Right atrium auricular region (tissue), 2 donors: ENCODE data around the gene ZNF45. TPM values are rescaled to one million over a fixed set of nuclear protein-coding genes. Genes with fewer than 3 reads are reported as not detected.
"Not testable (repeated sequence)": the region's sequence is repeated elsewhere in the genome, so short reads cannot be mapped to it uniquely, and the experiment has no call there.

Experiments
- DNase-seq: peaks from one replicate; pipeline ENCODE4 v3.0.0-alpha.2; 2019; ENCODE audit warnings: low spot score
- H3K27ac ChIP-seq, 2 donors: fragments of 200-600 bp; sonication (generic); 1 replicate in 1 of 2; 2 replicates in 1 of 2; pipeline ENCODE4 v1.5.1; 2016 to 2019
- H3K27me3 ChIP-seq, 2 donors: fragments of 200-600 bp; sonication (generic); one replicate each; pipeline versions ENCODE4 v1.5.1 to v1.6.0; 2017 to 2019
- H3K36me3 ChIP-seq: fragments of 200-600 bp; sonication (generic); one replicate; pipeline ENCODE4 v1.5.1; 2016
- H3K4me1 ChIP-seq, 2 donors: fragments of 200-600 bp; sonication (generic); one replicate each; pipeline versions ENCODE4 v1.5.1 to v1.6.0; 2017 to 2019
- H3K4me3 ChIP-seq, 2 donors: fragments of 200-600 bp; sonication (generic); 1 replicate in 1 of 2; 2 replicates in 1 of 2; pipeline ENCODE4 v1.5.1; 2017 to 2019; ENCODE audit warnings: mild to moderate bottlenecking in 1 of 2, moderate library complexity in 1 of 2
- H3K9me3 ChIP-seq, 2 donors: fragments of 200-600 bp; sonication (generic); one replicate each; pipeline ENCODE4 v1.5.1; 2019
- total RNA-seq, 2 donors: library from RNA; depleted of rRNA; stranded (reverse); fragments of >200 nt; gene quantifications; one replicate each; pipeline ENCODE4 v1.1.0, GENCODE V29; 2016
- TF ChIP-seq, protein P1 (sequence below), 2 donors: fragments of 200-600 bp; sonication (generic); IDR thresholded peaks; one replicate each; pipeline ENCODE4 v1.5.1; 2019; ENCODE audit warnings: antibody characterized with exemption in 2 of 2

Gene ZNF45
- total RNA-seq, 2 donors from 2014 or later = 5.8 to 7.2 TPM

DNA sequence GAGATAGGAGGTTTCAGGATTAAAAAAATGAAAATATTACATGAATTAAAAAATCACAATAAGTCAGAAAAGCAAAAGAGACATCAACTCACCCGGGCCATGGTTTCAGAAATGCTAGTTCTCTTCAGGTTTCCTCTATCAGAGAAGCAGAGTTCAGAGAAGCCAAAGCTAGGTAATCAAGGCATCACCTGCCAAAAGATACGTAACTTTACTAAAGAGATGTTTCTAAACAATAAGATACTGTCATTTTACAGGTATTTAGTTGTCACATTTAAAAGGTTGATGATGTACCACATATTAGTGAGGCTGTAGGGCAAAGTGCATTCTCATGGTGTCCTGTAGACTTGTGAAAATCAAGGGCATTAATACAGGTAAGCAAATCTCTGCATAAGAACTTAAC, 51.2 kb downstream of the ZNF45 start, which contains the start of gene ZNF404:
ZNF404 (minus strand) TSS at position 101 of the 400 bp plus-strand sequence.
- TF ChIP-seq, protein P1, sequence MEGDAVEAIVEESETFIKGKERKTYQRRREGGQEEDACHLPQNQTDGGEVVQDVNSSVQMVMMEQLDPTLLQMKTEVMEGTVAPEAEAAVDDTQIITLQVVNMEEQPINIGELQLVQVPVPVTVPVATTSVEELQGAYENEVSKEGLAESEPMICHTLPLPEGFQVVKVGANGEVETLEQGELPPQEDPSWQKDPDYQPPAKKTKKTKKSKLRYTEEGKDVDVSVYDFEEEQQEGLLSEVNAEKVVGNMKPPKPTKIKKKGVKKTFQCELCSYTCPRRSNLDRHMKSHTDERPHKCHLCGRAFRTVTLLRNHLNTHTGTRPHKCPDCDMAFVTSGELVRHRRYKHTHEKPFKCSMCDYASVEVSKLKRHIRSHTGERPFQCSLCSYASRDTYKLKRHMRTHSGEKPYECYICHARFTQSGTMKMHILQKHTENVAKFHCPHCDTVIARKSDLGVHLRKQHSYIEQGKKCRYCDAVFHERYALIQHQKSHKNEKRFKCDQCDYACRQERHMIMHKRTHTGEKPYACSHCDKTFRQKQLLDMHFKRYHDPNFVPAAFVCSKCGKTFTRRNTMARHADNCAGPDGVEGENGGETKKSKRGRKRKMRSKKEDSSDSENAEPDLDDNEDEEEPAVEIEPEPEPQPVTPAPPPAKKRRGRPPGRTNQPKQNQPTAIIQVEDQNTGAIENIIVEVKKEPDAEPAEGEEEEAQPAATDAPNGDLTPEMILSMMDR (IDR thresholded peaks at IDR 0.05) = no peak
- H3K36me3 ChIP-seq = peaks cover 31% of the 10 kb centered on the region
- peaks cover 14 to 89% of the 10 kb centered on the region in 2 donors for H3K9me3 ChIP-seq

DNA sequence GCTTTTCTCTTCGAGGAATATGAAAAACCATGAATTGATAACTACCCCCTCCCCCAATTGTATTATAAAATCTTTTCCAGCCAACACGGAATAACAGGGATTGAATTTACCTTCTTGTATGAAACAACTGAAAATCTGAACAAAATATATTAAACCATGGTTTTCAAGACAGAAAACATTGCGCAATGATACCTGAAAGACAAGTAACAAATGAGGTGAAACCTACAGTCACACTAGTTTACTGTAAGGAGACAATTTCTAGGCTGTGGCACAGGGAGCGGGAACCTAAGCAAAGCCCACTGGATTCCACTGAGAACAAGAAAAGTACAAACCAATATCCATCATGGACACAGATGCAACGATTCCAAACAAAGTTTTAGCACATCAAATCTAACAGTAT, 54.6 kb downstream of the ZNF45 start:
- H3K9me3 ChIP-seq = peaks cover 18 to 92% of the 10 kb centered on the region in 2 donors
- H3K4me1 ChIP-seq = no peaks in the 10 kb centered on the region

More for the DNA sequence above, 51.2 kb downstream of the ZNF45 start, which contains the start of gene ZNF404:
- Histone ChIP-seq H3K27me3 (no peaks in the 10 kb centered on the region), H3K4me1 (no peaks in the 10 kb centered on the region), H3K4me3 (no peak within 1 kb of the TSS), H3K27ac (no peak within 1 kb of the TSS)
- DNase-seq = no peak

DNA sequence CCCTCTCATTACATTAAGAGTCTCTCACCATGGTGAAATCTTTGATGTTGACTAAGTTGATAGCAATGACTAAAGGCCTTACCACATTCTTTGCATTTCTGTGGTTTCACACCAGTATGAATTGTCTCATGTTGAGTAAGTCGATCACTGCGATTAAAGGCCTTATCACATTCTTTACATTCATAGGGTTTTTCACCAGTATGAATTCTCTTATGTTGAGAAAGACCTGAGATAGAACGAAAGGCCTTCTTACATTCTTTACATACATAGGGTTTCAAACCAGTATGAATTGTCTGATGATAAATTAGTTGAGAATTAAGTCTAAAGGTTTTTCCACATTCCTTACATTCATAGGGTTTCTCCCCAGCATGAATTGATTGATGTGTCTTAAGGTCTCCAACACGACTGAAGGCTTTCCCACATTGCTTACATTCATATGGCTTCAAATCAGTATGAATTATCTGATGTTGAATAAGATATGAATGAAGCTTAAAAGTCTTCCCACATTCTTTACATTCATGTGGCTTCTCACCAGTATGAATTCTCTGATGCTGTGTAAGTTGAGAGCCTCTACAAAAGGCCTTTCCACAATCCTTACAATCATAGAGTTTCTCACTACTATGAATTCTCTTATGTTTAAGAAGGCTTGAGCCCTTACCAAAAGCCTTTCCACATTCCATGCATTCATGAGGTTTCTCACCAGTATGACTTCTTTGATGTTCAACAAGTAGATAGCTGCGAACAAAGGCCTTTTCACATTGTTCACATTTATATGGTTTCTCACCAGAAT, 62.3 kb downstream of the ZNF45 start:
- TF ChIP-seq, protein P1 (IDR thresholded peaks at IDR 0.05) = no peak
- no peak for DNase-seq
- Histone ChIP-seq H3K27ac (no peak overlapping the region), H3K4me3 (no peak overlapping the region), H3K4me1 (no peaks in the 10 kb centered on the region), H3K27me3 (no peaks in the 10 kb centered on the region), H3K36me3 (peaks cover 14% of the 10 kb centered on the region), H3K9me3 (peaks cover 33 to 98% of the 10 kb centered on the region in 2 donors)

More for the DNA sequence above, 54.6 kb downstream of the ZNF45 start:
- H3K4me3 ChIP-seq = no peak overlapping the region
- H3K27ac ChIP-seq = no peak overlapping the region
- H3K27me3 ChIP-seq = no peaks in the 10 kb centered on the region
- TF ChIP-seq, protein P1 (IDR thresholded peaks at IDR 0.05) = no peak
- DNase-seq = no peak
- peaks cover 32% of the 10 kb centered on the region for H3K36me3 ChIP-seq

DNA sequence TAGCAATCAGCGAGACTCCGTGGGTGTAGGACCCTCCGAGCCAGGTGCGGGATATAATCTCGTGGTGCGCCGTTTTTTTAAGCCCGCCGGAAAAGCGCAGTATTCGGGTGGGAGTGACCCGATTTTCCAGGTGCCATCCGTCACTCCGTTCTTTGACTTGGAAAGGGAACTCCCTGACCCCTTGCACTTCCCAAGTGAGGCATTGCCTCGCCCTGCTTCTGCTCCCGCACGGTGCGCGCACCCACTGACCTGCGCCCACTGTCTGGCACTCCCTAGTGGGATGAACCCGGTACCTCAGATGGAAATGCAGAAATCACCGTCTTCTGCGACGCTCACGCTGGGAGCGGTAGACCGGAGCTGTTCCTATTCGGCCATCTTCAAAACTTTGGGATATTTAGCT, 68.2 kb downstream of the ZNF45 start:
- not testable (repeated sequence) for H3K4me3 ChIP-seq, H3K27ac ChIP-seq, DNase-seq, H3K36me3 ChIP-seq, H3K4me1 ChIP-seq, H3K27me3 ChIP-seq
- H3K9me3 ChIP-seq = peaks cover 26 to 79% of the 10 kb centered on the region in 2 donors

Other genes with a start within 250 kb of the ZNF45 start
- gene IRGC, start 219.2 kb downstream of the ZNF45 start, total RNA-seq = not detected
- gene SMG9, start 180.3 kb downstream of the ZNF45 start, total RNA-seq = 10 to 100 TPM in 1 of 2 donors, 1 to 10 TPM in 1; 8.0 to 11.0 TPM
- 1 to 10 TPM; 1.3 to 2.0 TPM for gene KCNN4, start 154.3 kb downstream of the ZNF45 start, total RNA-seq
- gene LYPD5, start 132.8 kb downstream of the ZNF45 start, total RNA-seq = 1 to 10 TPM in 1 of 2 donors, under 1 TPM in 1; 0.63 to 3.9 TPM
- gene ZNF283, start 108.0 kb downstream of the ZNF45 start, total RNA-seq = 1 to 10 TPM; 4.5 to 6.5 TPM
- gene ZNF404, start 51.3 kb downstream of the ZNF45 start, total RNA-seq = 1 to 10 TPM; 2.6 to 3.3 TPM
- 1 to 10 TPM; 3.0 to 4.1 TPM for gene ZNF221, start 15.9 kb upstream of the ZNF45 start, total RNA-seq
- 1 to 10 TPM; 3.4 to 5.7 TPM for gene ZNF155, start 48.9 kb upstream of the ZNF45 start, total RNA-seq
- gene ZNF230, start 67.7 kb upstream of the ZNF45 start, total RNA-seq = 1 to 10 TPM; 1.6 to 2.1 TPM
- gene ZNF222, start 90.1 kb upstream of the ZNF45 start, total RNA-seq = 1 to 10 TPM; 2.4 to 2.9 TPM
- 1 to 10 TPM; 4.2 to 5.4 TPM for gene ZNF223, start 116.8 kb upstream of the ZNF45 start, total RNA-seq
- 1 to 10 TPM; 1.2 to 1.6 TPM for gene ZNF284, start 136.9 kb upstream of the ZNF45 start, total RNA-seq
- gene ZNF224, start 159.1 kb upstream of the ZNF45 start, total RNA-seq = 10 to 100 TPM in 1 of 2 donors, 1 to 10 TPM in 1; 7.8 to 19.0 TPM
- gene ZNF225, start 178.1 kb upstream of the ZNF45 start, total RNA-seq = 1 to 10 TPM; 2.2 to 2.8 TPM
- gene ZNF234, start 206.3 kb upstream of the ZNF45 start, total RNA-seq = 1 to 10 TPM; 6.0 TPM
- 10 to 100 TPM; 11.5 to 17.1 TPM for gene ZNF226, start 229.8 kb upstream of the ZNF45 start, total RNA-seq